Spleen (tissue), 7 donors: ENCODE results near the gene KRT15.

Experiments used
- CTCF ChIP-seq, 11 experiments: fragments of 200-600 bp in 7 of 11; fragments of 450-650 bp in 4 of 11; sonication (generic) in 4 of 11; IDR thresholded peaks in 8 of 11; conservative IDR thresholded peaks in 3 of 11; 1 replicate in 7 of 11; 2 replicates in 4 of 11; pipeline versions ENCODE4 v1.4.0 to v1.8.0; 2016 to 2021; ENCODE audit warnings: antibody characterized with exemption in 11 of 11, inconsistent platforms in 4 of 11, mild to moderate bottlenecking in 1 of 11
- POLR2A ChIP-seq, 3 donors: fragments of 450-650 bp; IDR thresholded peaks; one replicate each; pipeline ENCODE4 v1.5.1; 2017; ENCODE audit warnings: antibody characterized with exemption in 3 of 3, mild to moderate bottlenecking in 1 of 3
- POLR2AphosphoS5 ChIP-seq, 3 donors: sonication (generic); formaldehyde crosslinking; IDR thresholded peaks; one replicate each; pipeline ENCODE4 v1.5.1; 2017; ENCODE audit warnings: antibody characterized with exemption in 3 of 3
- donor health status: DM: no; HTN: no; CAD: no; lungs with moderate emphysema.
- donor health status: DM: no; HTN: no; CAD: no.
- donor health status: DM: no; HTN: no; CAD: no.

- no peak for TF ChIP-seq CTCF (IDR thresholded peaks at IDR 0.05 in 8 of 11, conservative IDR thresholded peaks at IDR 0.05 in 3 of 11)
- TF ChIP-seq POLR2A (IDR thresholded peaks at IDR 0.05): no peak
- no peak for TF ChIP-seq POLR2AphosphoS5 (IDR thresholded peaks at IDR 0.05)
These were observed 18.4 kb downstream of the KRT15 start for GRCh38 chr17:41500131-41500911.
